ENCODE results near the gene NR4A1. TPM values are rescaled to one million over a fixed set of nuclear protein-coding genes. Genes with fewer than 3 reads are reported as not detected.

Gene NR4A1
- total and polyA plus RNA-seq, 10 of the 15 experiments (the other 5 are each of a cell fraction or from before 2014, with no cell fraction given), result 0.05 to 7.9 (median 2.2) TPM; not detected in 1

- ATAC-seq, result no peak
- ChIA-PET SMC1A (ENCODE audit: uncharacterized antibody, unreplicated experiment) (interaction anchor here (1.1 to 12.5 kb wide), 9 partner anchors 11 to 84 kb away, joined by 3 to 322 read pairs (median 5); partner anchors contain the start of gene ATG101), RAD21 (ENCODE audit: unreplicated experiment) (interaction anchor here (0.9 to 3.7 kb wide), 16 partner anchors 13 to 59 kb away, joined by 3 to 111 read pairs (median 5); partner anchors contain the start of genes ATG101 and NR4A1), CTCF (interaction anchor here (0.9 to 13.1 kb wide), 19 partner anchors 8 to 91 kb away, joined by 3 to 622 read pairs (median 6); partner anchors contain the start of genes ATG101 and NR4A1), POLR2A (interaction anchor here (0.6 to 2.1 kb wide), 7 partner anchors 10 to 72 kb away, joined by 3 to 7 read pairs (median 5); no protein-coding TSS in a partner anchor)
- BruUV-seq (replicated peaks), result no TSS peak
- no peaks in the 10 kb centered on the region for H4K20me1 ChIP-seq (ENCODE audit: control insufficient read depth, insufficient read depth)
- no peak overlapping the region for H3K4me2 ChIP-seq (ENCODE audit: control insufficient read depth, insufficient read depth)
- FAIRE-seq, result no peak
- WGBS (ENCODE audit: insufficient coverage, insufficient replicate concordance, low lambda C conversion rate, missing lambda C conversion rate), result 62% methylated on average over 13 of the region's 13 CpGs
- no peaks in the 10 kb centered on the region for H3K9me3 ChIP-seq (replicated peaks; ENCODE audit: control insufficient read depth, insufficient read depth, low read length)
- peaks cover 14% of the 10 kb centered on the region for H3K4me1 ChIP-seq (ENCODE audit: control insufficient read depth, insufficient read depth, low read length)
- in situ Hi-C loops (cut with MboI), result loop anchor here (5.0 kb wide), 1 partner anchor 55 kb away; no protein-coding TSS in a partner anchor
- H2AFZ ChIP-seq (ENCODE audit: control insufficient read depth, low read depth, low read length), result no peak overlapping the region
- H3K9ac ChIP-seq (ENCODE audit: control insufficient read depth, insufficient read depth, low read length), result no peak overlapping the region
- intact Hi-C loops (cut with micrococcal nuclease; ENCODE audit: unreplicated experiment), result no loop called here
- H3K27ac ChIP-seq (ENCODE audit: control insufficient read depth, insufficient read depth), result no peak overlapping the region
- peaks cover 4 to 9% of the 10 kb centered on the region in 2 experiments; a peak in 3 of 4 replicates for H3K36me3 ChIP-seq (ENCODE audit: control insufficient read depth in 2 of 2, insufficient read depth in 2 of 2, low read length in 1 of 2)
- H3K27me3 ChIP-seq (replicated peaks in 1 of 2; ENCODE audit: control insufficient read depth in 2 of 2, insufficient read depth in 2 of 2, low read length in 1 of 2), result no peaks in the 10 kb centered on the region; a peak in 1 of 4 replicates
- DNase-seq (ENCODE audit: low read depth, low spot score), result no peak
- no peak overlapping the region for H3K4me3 ChIP-seq
- no peaks in the 10 kb centered on the region for H3K79me2 ChIP-seq (ENCODE audit: control insufficient read depth, insufficient read depth, low read length)
- TF ChIP-seq BACH1 (IDR thresholded peaks at IDR 0.05; ENCODE audit: borderline replicate concordance) (no peak), MEF2A (IDR thresholded peaks at IDR 0.05; ENCODE audit: insufficient read depth, low read depth, low read length) (no peak), HSF1 (IDR thresholded peaks at IDR 0.05; ENCODE audit: low read depth, low read length) (no peak), YBX1 (IDR thresholded peaks at IDR 0.05) (no peak), PKNOX1 (IDR thresholded peaks at IDR 0.05) (no peak), EED (IDR thresholded peaks at IDR 0.05; ENCODE audit: low read depth) (no peak), PBX3 (IDR thresholded peaks at IDR 0.05; ENCODE audit: insufficient replicate concordance, low read depth, low read length) (no peak), RCOR1 (conservative IDR thresholded peaks at IDR 0.05; ENCODE audit: low read depth, low read length) (no peak), ZNF217 (IDR thresholded peaks at IDR 0.05) (no peak), SIN3A (IDR thresholded peaks at IDR 0.05; ENCODE audit: low read depth, low read length) (no peak), RAD51 (IDR thresholded peaks at IDR 0.05) (no peak), YY1 (IDR thresholded peaks at IDR 0.05; ENCODE audit: low read depth, low read length) (no peak), NKRF (conservative IDR thresholded peaks at IDR 0.05) (no peak), EP300 (IDR thresholded peaks at IDR 0.05; ENCODE audit: borderline replicate concordance in 1 of 2, control insufficient read depth in 1 of 2, low read depth in 2 of 2, low read length in 2 of 2) (no peak)
Observed at GRCh38 chr12:52082026-52082668, 30.9 kb downstream of the NR4A1 start.
